Activated naive CD4-positive, alpha-beta T cell treated with anti-CD3 and anti-CD28 coated beads for 36 hours (primary cell): ENCODE data around the gene TLR9. TPM values are rescaled to one million over a fixed set of nuclear protein-coding genes. Genes with fewer than 3 reads are reported as not detected.
A peak's percentile ranks its signal among the peaks of the same experiment; 100 is the strongest.

Source experiments
- CTCF ChIA-PET: fragments of 350-600 bp; sonication (Branson Sonifier 250); formaldehyde crosslinking; loops from one replicate; lab custom pipeline; 2021; ENCODE audit warnings: antibody characterized with exemption; lab: Charles Lee
- DNase-seq: peaks from one replicate; pipeline ENCODE4 v3.0.0-alpha.2; 2020
- H3K27ac Mint-ChIP-seq: one replicate; pipeline ENCODE4 v1.8.0; 2021; ENCODE audit warnings: mild to moderate bottlenecking, mixed read lengths
- H3K27me3 Mint-ChIP-seq: one replicate; pipeline ENCODE4 v1.8.0; 2021; ENCODE audit warnings: low read depth, mixed read lengths
- H3K36me3 Mint-ChIP-seq: one replicate; pipeline ENCODE4 v1.8.0; 2021; ENCODE audit warnings: low read depth, mixed read lengths
- H3K4me1 Mint-ChIP-seq: one replicate; pipeline ENCODE4 v1.8.0; 2021; ENCODE audit warnings: low read depth, mixed read lengths
- H3K4me3 Mint-ChIP-seq: one replicate; pipeline ENCODE4 v1.8.0; 2021; ENCODE audit warnings: mild to moderate bottlenecking, moderate library complexity, mixed read lengths
- H3K9me3 Mint-ChIP-seq: one replicate; pipeline ENCODE4 v1.8.0; 2021; ENCODE audit warnings: mixed read lengths
- intact Hi-C: fragments of 100-400 bp; cut with micrococcal nuclease; formaldehyde crosslinking; loops from one replicate; pipeline ENCODE4 v1.15.1; 2023
- total RNA-seq, 2 experiments: library from RNA; stranded (reverse); gene quantifications; one replicate each; pipeline ENCODE4 v1.2.3, GENCODE V29; 2021

The TLR9 gene
- total RNA-seq, 2 experiments from 2014 or later: 0.62 to 0.89 TPM

DNA sequence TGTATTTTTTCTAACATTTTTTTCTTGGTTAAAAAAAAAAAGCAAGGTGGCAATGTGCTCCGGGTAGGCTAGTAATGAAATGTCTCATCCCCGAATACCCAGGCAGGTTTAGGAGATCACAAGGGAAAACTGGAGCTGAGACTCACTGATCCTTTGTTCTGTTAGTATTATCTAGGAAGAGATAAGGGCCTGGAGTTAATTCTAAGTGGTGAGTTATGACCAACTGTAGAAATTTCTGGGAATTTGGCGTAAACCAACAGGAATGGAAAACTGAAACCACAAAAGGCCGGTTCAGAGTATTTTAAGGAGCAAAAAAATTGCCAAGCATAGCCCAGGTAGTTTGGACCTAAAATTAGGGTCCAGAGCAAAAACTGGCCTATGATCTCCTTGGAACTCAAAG, 32.5 kb upstream of the TLR9 start:
- no peaks in the 10 kb centered on the region for H3K9me3 Mint-ChIP-seq
- H3K4me3 Mint-ChIP-seq: no peak overlapping the region
- CTCF ChIA-PET: interaction anchor here (3.7 to 4.3 kb wide), 2 partner anchors 20 to 26 kb away, joined by 13 to 17 read pairs; partner anchors contain the start of gene WDR82

DNA sequence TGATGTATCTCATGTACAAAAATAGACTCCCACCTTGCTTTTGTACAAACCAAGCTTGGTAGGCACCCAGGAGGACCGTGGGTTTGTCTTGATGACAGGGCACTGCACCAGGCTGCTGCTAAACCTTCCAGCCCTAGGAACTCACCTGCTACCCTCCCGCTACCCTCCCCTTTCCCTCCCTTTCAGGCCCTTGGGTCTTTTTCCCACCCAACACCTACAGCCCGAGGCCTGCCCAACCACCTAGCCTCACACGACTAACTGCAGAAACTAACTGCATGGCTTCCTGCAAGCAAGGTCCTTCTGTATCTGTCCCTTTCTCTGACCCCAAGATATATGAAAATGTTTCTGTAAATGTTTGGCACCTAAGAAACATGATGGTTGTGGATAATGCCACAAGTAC, 31.2 kb upstream of the TLR9 start:
- Mint-ChIP-seq H3K27me3 (no peaks in the 10 kb centered on the region), H3K4me3 (no peak overlapping the region), H3K4me1 (peaks cover 94% of the 10 kb centered on the region), H3K36me3 (peaks cover 91% of the 10 kb centered on the region), H3K9me3 (no peaks in the 10 kb centered on the region), H3K27ac (peak overlapping the region; percentile 62)
- CTCF ChIA-PET: interaction anchor here (1.0 kb wide), 2 partner anchors 22 to 23 kb away, joined by 3 to 4 read pairs; partner anchors contain the start of gene WDR82
- no peak for DNase-seq
- intact Hi-C loops: no loop called here

More for the DNA sequence above, 32.5 kb upstream of the TLR9 start:
- Mint-ChIP-seq H3K27ac (peak overlapping the region; percentile 62), H3K27me3 (no peaks in the 10 kb centered on the region), H3K36me3 (peaks cover 92% of the 10 kb centered on the region), H3K4me1 (peaks cover 95% of the 10 kb centered on the region)
- intact Hi-C loops: no loop called here
- no peak for DNase-seq

- Mint-ChIP-seq H3K4me1 (peaks cover 89% of the 10 kb centered on the region), H3K9me3 (no peaks in the 10 kb centered on the region), H3K4me3 (no peak overlapping the region), H3K36me3 (peaks cover 91% of the 10 kb centered on the region), H3K27ac (peak overlapping the region; percentile 62), H3K27me3 (no peaks in the 10 kb centered on the region)
- DNase-seq: no peak
- CTCF ChIA-PET: interaction anchor here (1.0 kb wide), 2 partner anchors 22 to 24 kb away, joined by 3 to 4 read pairs; partner anchors contain the start of gene WDR82
- intact Hi-C loops: no loop called here
These were observed 30.7 kb upstream of the TLR9 start for GRCh38 chr3:52256159-52256558.

DNA sequence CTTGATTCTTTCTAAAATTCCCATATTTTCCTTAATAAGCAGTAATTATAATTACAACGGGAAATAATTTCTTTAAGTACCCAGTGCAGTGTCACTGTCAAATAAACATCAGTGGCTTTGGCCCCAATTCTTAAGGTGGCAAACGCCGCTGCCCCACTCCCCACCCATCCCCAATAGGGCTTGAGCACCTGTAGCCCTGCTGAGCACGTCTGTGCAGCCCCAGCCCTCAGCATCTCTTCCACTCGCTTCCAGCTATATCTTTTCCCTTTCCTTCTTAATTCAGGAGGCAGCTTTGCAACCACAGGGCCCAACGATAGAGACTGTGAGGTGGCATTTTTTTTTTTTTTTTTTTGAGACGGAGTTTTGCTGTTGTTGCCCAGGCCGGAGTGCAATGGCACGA, 29.2 kb upstream of the TLR9 start:
- H3K36me3 Mint-ChIP-seq: peaks cover 84% of the 10 kb centered on the region
- peak; percentile 6 for DNase-seq
- H3K27ac Mint-ChIP-seq: peak overlapping the region; percentile 99
- intact Hi-C loops: no loop called here
- no peak overlapping the region for H3K4me3 Mint-ChIP-seq
- H3K27me3 Mint-ChIP-seq: no peaks in the 10 kb centered on the region
- no peaks in the 10 kb centered on the region for H3K9me3 Mint-ChIP-seq
- CTCF ChIA-PET: interaction anchor here (1.0 to 2.7 kb wide), 4 partner anchors 13 to 62 kb away, joined by 3 to 13 read pairs (median 5); partner anchors contain the start of gene DNAH1
- peaks cover 87% of the 10 kb centered on the region for H3K4me1 Mint-ChIP-seq

DNA sequence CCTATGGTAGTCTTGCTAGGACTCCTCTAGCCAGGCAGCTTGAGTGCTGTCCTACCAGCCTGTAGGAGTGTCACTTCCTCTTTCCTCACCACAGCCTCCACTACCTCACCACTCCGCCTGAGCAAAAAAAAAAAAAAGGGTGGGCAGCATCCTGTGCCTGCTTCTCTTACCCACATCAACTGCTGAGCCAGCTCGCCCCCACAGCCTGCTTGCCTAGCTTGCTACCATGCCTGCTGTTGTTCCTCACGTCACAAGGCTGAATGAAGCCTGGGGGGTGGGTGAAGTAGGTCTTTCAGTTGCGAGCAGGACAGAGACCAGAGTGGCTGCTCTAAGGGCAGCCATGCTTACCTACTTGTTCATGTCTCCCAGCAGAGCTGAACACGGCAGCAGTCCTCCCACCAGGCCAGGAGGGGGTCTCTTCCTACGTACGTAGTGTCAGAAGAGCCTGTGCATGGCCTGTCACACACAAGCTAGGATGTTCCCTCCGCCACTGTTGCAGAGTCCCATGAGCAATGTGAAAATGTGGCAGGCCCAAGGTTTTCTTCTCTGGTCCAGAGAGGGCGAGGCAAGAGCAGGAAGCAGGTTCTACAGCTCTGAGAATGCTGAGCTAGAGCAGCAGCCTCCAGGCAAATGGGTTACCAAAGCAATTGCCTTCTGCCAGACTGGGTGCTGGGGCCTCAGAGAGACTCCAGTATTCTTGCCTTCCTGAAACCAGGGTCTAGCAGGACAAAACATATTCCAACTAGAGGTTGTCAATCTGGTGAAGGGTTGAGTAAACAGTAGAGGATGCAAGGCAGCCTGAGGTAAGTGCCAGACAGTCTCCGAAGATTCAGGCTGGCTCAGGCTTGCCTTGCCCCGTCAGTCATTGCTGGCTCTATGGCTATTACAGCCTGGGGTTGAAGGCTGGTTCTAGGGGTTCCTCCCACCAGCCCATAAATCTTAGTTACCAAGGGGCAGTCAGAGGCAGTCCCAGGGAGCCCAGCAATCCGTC, 28.2 kb upstream of the TLR9 start:
- H3K27me3 Mint-ChIP-seq: no peaks in the 10 kb centered on the region
- intact Hi-C loops: loop anchor here (1.0 kb wide), 3 partner anchors 13 to 25 kb away; partner anchors contain the start of gene WDR82
- peak overlapping the region; percentile 99 for H3K27ac Mint-ChIP-seq
- peak overlapping the region; percentile 65 for H3K4me3 Mint-ChIP-seq
- CTCF ChIA-PET: interaction anchor here (0.6 to 10.5 kb wide), 16 partner anchors 10 to 174 kb away, joined by 3 to 49 read pairs (median 4); partner anchors contain the start of genes DNAH1 and TWF2
- no peaks in the 10 kb centered on the region for H3K9me3 Mint-ChIP-seq
- peak; percentile 89 for DNase-seq
- peaks cover 89% of the 10 kb centered on the region for H3K4me1 Mint-ChIP-seq
- peaks cover 84% of the 10 kb centered on the region for H3K36me3 Mint-ChIP-seq

- DNase-seq: peak; percentile 4
- Mint-ChIP-seq H3K27me3 (no peaks in the 10 kb centered on the region), H3K9me3 (no peaks in the 10 kb centered on the region), H3K4me1 (peaks cover 78% of the 10 kb centered on the region), H3K27ac (peak overlapping the region; percentile 99), H3K4me3 (no peak overlapping the region), H3K36me3 (peaks cover 77% of the 10 kb centered on the region)
- CTCF ChIA-PET: interaction anchor here (2.1 to 10.5 kb wide), 3 partner anchors 18 to 29 kb away, joined by 7 to 49 read pairs (median 10); no protein-coding TSS in a partner anchor
- intact Hi-C loops: no loop called here
These were observed 24.7 kb upstream of the TLR9 start for GRCh38 chr3:52250122-52250521.

DNA sequence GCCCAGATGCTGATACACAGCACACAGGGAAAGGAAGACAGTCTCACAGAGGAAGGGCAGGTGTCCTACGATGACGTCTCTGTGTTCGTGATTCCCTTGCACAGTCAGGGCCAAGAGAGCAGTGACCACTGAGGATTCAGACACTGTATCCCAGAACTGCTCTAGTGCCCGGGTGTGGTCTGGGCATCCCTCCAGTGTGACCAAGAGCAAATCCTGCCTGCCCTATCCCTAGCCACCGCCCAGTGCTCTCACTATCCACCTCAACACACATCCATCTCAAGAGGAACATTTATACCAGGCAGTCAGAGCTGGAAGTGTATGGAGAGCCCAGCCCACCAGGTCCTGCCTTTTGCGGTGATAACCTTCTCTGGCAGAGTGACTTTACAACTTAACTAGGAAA, 24.2 kb upstream of the TLR9 start:
- Mint-ChIP-seq H3K9me3 (no peaks in the 10 kb centered on the region), H3K4me1 (peaks cover 78% of the 10 kb centered on the region), H3K36me3 (peaks cover 74% of the 10 kb centered on the region), H3K27ac (peak overlapping the region; percentile 99), H3K27me3 (no peaks in the 10 kb centered on the region), H3K4me3 (no peak overlapping the region)
- intact Hi-C loops: no loop called here
- CTCF ChIA-PET: interaction anchor here (1.3 to 10.5 kb wide), 5 partner anchors 10 to 29 kb away, joined by 3 to 49 read pairs (median 7); no protein-coding TSS in a partner anchor
- DNase-seq: peak; percentile 17

DNA sequence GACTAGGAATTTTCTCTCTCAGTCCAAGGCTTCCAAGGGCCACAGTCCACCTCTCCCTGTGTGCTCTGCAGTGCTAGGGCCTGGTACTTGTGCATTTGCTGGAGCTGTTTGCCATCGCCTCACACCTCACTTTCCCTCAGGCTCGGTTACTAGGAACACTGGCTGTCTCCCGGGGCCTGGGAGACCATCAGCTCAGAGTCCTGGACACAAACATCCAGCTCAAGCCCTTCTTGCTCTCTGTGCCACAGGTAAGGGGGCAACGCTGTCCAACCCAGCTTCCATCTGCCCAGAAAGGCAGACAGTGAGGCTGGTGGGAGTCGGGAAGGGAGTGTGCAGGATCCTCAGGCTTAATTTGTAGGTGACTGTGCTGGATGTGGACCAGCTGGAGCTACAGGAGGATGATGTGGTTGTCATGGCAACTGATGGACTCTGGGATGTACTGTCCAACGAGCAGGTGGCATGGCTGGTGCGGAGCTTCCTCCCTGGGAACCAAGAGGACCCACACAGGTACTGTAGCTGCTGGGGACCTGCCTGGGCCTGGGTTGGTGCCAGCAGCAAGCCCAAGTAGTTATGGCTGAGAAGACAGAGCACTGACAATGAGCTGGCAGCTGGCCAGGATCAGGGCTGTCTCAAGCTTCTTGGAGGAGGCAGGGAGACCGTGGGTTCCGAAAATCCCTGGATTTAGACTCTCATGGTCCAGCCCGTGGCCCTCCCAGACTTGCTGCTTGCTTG, 23.5 kb upstream of the TLR9 start:
- DNase-seq: peak; percentile 49

GRCh38 chr3:52248165-52248541, 22.7 kb upstream of the TLR9 start:
- CTCF ChIA-PET: interaction anchor here (1.0 to 10.5 kb wide), 3 partner anchors 11 to 91 kb away, joined by 3 to 49 read pairs (median 4); no protein-coding TSS in a partner anchor
- intact Hi-C loops: no loop called here
- H3K4me1 Mint-ChIP-seq: peaks cover 78% of the 10 kb centered on the region

More for the DNA sequence above, 23.5 kb upstream of the TLR9 start:
- peaks cover 73% of the 10 kb centered on the region for H3K36me3 Mint-ChIP-seq
- H3K9me3 Mint-ChIP-seq: peaks cover 3% of the 10 kb centered on the region
- H3K27ac Mint-ChIP-seq: peak overlapping the region; percentile 99
- no peak overlapping the region for H3K4me3 Mint-ChIP-seq
- intact Hi-C loops: no loop called here
- CTCF ChIA-PET: interaction anchor here (0.8 to 10.5 kb wide), 9 partner anchors 9 to 90 kb away, joined by 3 to 49 read pairs (median 4); no protein-coding TSS in a partner anchor
- H3K4me1 Mint-ChIP-seq: peaks cover 78% of the 10 kb centered on the region
- no peaks in the 10 kb centered on the region for H3K27me3 Mint-ChIP-seq

GRCh38 chr3:52247409-52248164, 22.1 kb upstream of the TLR9 start:
- Mint-ChIP-seq H3K27ac (peak overlapping the region; percentile 90), H3K4me3 (peak overlapping the region; percentile 79), H3K4me1 (peaks cover 76% of the 10 kb centered on the region), H3K9me3 (peaks cover 11% of the 10 kb centered on the region), H3K27me3 (no peaks in the 10 kb centered on the region), H3K36me3 (peaks cover 68% of the 10 kb centered on the region)
- intact Hi-C loops: no loop called here
- DNase-seq: no peak
- CTCF ChIA-PET: interaction anchor here (10.5 kb wide), 1 partner anchor 16 kb away, joined by 49 read pairs; no protein-coding TSS in a partner anchor

More at GRCh38 chr3:52248165-52248541, 22.7 kb upstream of the TLR9 start:
- Mint-ChIP-seq H3K4me3 (peak overlapping the region; percentile 79), H3K27me3 (no peaks in the 10 kb centered on the region), H3K36me3 (peaks cover 70% of the 10 kb centered on the region), H3K9me3 (peaks cover 9% of the 10 kb centered on the region), H3K27ac (peak overlapping the region; percentile 67)
- DNase-seq: peak; percentile 4
